ENCODE results near the gene GRAMD1A.
"Not testable (repeated sequence)": the region's sequence is repeated elsewhere in the genome, so short reads cannot be mapped to it uniquely, and the experiment has no call there.

GRAMD1A gene

GRCh38 chr19:35038623-35039512 lies 38.7 kb downstream of the GRAMD1A start:
- DNase-seq (ENCODE audit: low read depth): no peak

- DNase-seq (ENCODE audit: low read depth): no peak
Measured at GRCh38 chr19:35039881-35040825, 40.0 kb downstream of the GRAMD1A start.

- no peak for DNase-seq (ENCODE audit: low read depth)
Measured at GRCh38 chr19:35040826-35041547, 40.9 kb downstream of the GRAMD1A start.

- DNase-seq (ENCODE audit: low read depth): no peak
Measured at GRCh38 chr19:35041548-35042055, 41.5 kb downstream of the GRAMD1A start, which contains the start of gene HPN. Gene HPN (plus strand): TSS chr19:35041721. CDS start chr19:35042507, 786 bp downstream.

GRCh38 chr19:35042056-35042730 lies 42.1 kb downstream of the GRAMD1A start:
- DNase-seq (ENCODE audit: low read depth): no peak

- no peak for DNase-seq (ENCODE audit: low read depth)
Measured at GRCh38 chr19:35042954-35043604, 43.0 kb downstream of the GRAMD1A start.

- no peak for DNase-seq (ENCODE audit: low read depth)
Measured at GRCh38 chr19:35043906-35044305, 43.8 kb downstream of the GRAMD1A start.

- no peak for DNase-seq (ENCODE audit: low read depth)
Measured at GRCh38 chr19:35044317-35045117, 44.4 kb downstream of the GRAMD1A start.

GRCh38 chr19:35045667-35046300 lies 45.7 kb downstream of the GRAMD1A start:
- no peak for DNase-seq (ENCODE audit: low read depth)

- no peak for DNase-seq (ENCODE audit: low read depth)
Measured at GRCh38 chr19:35046461-35046860, 46.3 kb downstream of the GRAMD1A start.

- DNase-seq (ENCODE audit: low read depth): no peak
Measured at GRCh38 chr19:35048911-35049411, 48.8 kb downstream of the GRAMD1A start.

- DNase-seq (ENCODE audit: low read depth): no peak
Measured at GRCh38 chr19:35049456-35049855, 49.3 kb downstream of the GRAMD1A start.

GRCh38 chr19:35050662-35051061 lies 50.5 kb downstream of the GRAMD1A start:
- not testable (repeated sequence) for DNase-seq (ENCODE audit: low read depth)

- not testable (repeated sequence) for DNase-seq (ENCODE audit: low read depth)
Measured at GRCh38 chr19:35051268-35051667, 51.1 kb downstream of the GRAMD1A start.

- no peak for DNase-seq (ENCODE audit: low read depth)
Measured at GRCh38 chr19:35051796-35052195, 51.7 kb downstream of the GRAMD1A start.

GRCh38 chr19:35052599-35053190 lies 52.6 kb downstream of the GRAMD1A start:
- no peak for DNase-seq (ENCODE audit: low read depth)

- no peak for DNase-seq (ENCODE audit: low read depth)
Measured at GRCh38 chr19:35053667-35054293, 53.7 kb downstream of the GRAMD1A start.

- DNase-seq (ENCODE audit: low read depth): no peak
Measured at GRCh38 chr19:35054626-35055025, 54.5 kb downstream of the GRAMD1A start.
